K562 (cell line): ENCODE measurements around the gene VPS41. TPM values are rescaled to one million over a fixed set of nuclear protein-coding genes. Genes with fewer than 3 reads are reported as not detected.

ENCODE experiments used
- ATAC-seq: fragments of 200-7000 bp; cut with Tn5 transposase; 3 replicates; pipeline ENCODE4 v1.9.1; 2020; ENCODE audit warnings: moderate library complexity
- BruUV-seq: library from RNA; stranded (reverse); fragments of 400-500 nt; replicated peaks from 2 replicates; lab custom pipeline; 2021; lab: Mats Ljungman, UMichigan
- CTCF ChIA-PET: fragments of 300-600 bp; formaldehyde crosslinking; extraction: SDS; loops from one replicate; lab custom pipeline; 2021; ENCODE audit warnings: low intra/inter-chr PET ratio; lab: Yijun Ruan, JAX
- POLR2A ChIA-PET: fragments of 300-600, 350-650 bp; sonication (Branson Sonifier 250); formaldehyde crosslinking; extraction: SDS; loops from one replicate; lab custom pipeline; 2021; ENCODE audit warnings: antibody characterized with exemption, inconsistent platforms; lab: Yijun Ruan, JAX
- DNase-seq, 4 experiments: peaks; one replicate each; pipeline versions ENCODE4 v3.0.0 to v3.0.0-alpha.2; 2011 to 2018; ENCODE audit warnings: low spot score in 3 of 4, mixed read lengths in 3 of 4; ENCODE audit errors: extremely low read depth in 1 of 4
- FAIRE-seq: peaks from 2 replicates; lab custom pipeline; 2011; peaks lifted over from hg19 to GRCh38; lab: Jason Lieb, UNC
- H2AFZ ChIP-seq: 2 replicates; pipeline ENCODE4 v1.6.0; 2011; ENCODE audit warnings: low read depth, low read length, control low read depth, inconsistent platforms
- H3K27ac ChIP-seq: fragments of 200-600 bp; 3 replicates; pipeline ENCODE4 v1.8.0; 2011; ENCODE audit warnings: low read depth, mild to moderate bottlenecking, control low read depth, inconsistent platforms, low read length, moderate library complexity, mixed read lengths; ENCODE audit errors: extremely low read depth
- H3K27me3 ChIP-seq, 2 experiments: fragments of 300-600 bp in 1 of 2; 2 replicates in 1 of 2; 3 replicates in 1 of 2; pipeline versions ENCODE4 v1.6.0 to v1.8.0; 2011; ENCODE audit warnings: inconsistent platforms in 2 of 2, low read length in 2 of 2, mild to moderate bottlenecking in 1 of 2, mixed read lengths in 1 of 2, moderate library complexity in 1 of 2; ENCODE audit not compliant: control insufficient read depth in 2 of 2, insufficient read depth in 2 of 2
- H3K36me3 ChIP-seq: fragments of 300-600 bp; 3 replicates; pipeline ENCODE4 v1.8.0; 2011; ENCODE audit warnings: mild to moderate bottlenecking, low read length, inconsistent platforms; ENCODE audit not compliant: control insufficient read depth, insufficient read depth
- H3K4me1 ChIP-seq, 2 experiments: fragments of 200-600 bp in 1 of 2; replicated peaks in 1 of 2; 2 replicates in 1 of 2; 3 replicates in 1 of 2; pipeline versions ENCODE4 v1.5.1 to v1.8.0; 2011; ENCODE audit warnings: inconsistent platforms in 2 of 2, low read length in 2 of 2, mild to moderate bottlenecking in 1 of 2, mixed read lengths in 1 of 2, moderate library complexity in 1 of 2; ENCODE audit not compliant: control insufficient read depth in 2 of 2, insufficient read depth in 2 of 2
- H3K4me2 ChIP-seq: 2 replicates; pipeline ENCODE4 v1.6.1; 2011; ENCODE audit warnings: low read length, control low read depth, inconsistent platforms, mixed read lengths; ENCODE audit not compliant: insufficient read depth
- H3K4me3 ChIP-seq: fragments of 200-600 bp; sonication (generic), shearing (Covaris generic); 2 replicates; pipeline ENCODE4 v1.5.1; 2016; ENCODE audit warnings: control low read depth, inconsistent platforms
- H3K79me2 ChIP-seq: fragments of 200-600 bp; 3 replicates; pipeline ENCODE4 v1.8.0; 2011; ENCODE audit warnings: low read length, inconsistent platforms; ENCODE audit not compliant: control insufficient read depth, insufficient read depth
- H3K9ac ChIP-seq, 2 experiments: 2 replicates each; pipeline versions ENCODE4 v1.6.0 to v1.6.1; 2011; ENCODE audit warnings: low read depth in 2 of 2, low read length in 2 of 2, control low read depth in 1 of 2, inconsistent platforms in 1 of 2, mild to moderate bottlenecking in 1 of 2, mixed read lengths in 1 of 2; ENCODE audit not compliant: insufficient read depth in 1 of 2
- H3K9me1 ChIP-seq: one replicate; pipeline ENCODE4 v1.6.0; 2011; ENCODE audit warnings: inconsistent platforms, mild to moderate bottlenecking, low read length, moderate library complexity; ENCODE audit not compliant: control insufficient read depth, insufficient read depth
- H3K9me3 ChIP-seq: replicated peaks from 2 replicates; pipeline ENCODE4 v1.5.1; 2011; ENCODE audit warnings: low read depth, low read length, inconsistent platforms; ENCODE audit not compliant: control insufficient read depth, insufficient read depth
- H4K20me1 ChIP-seq: replicated peaks from 2 replicates; pipeline ENCODE4 v1.6.1; 2011; ENCODE audit warnings: low read length, inconsistent platforms, mixed read lengths; ENCODE audit not compliant: control insufficient read depth, insufficient read depth
- E2F3 ChIP-seq: fragments of 250-450 bp; sonication (Bioruptor Pico); IDR thresholded peaks from 2 replicates; pipeline ENCODE4 v1.4.0; 2020; ENCODE audit warnings: mild to moderate bottlenecking
- IFI16 ChIP-seq: fragments of 250-450 bp; sonication (Bioruptor Pico); IDR thresholded peaks from 2 replicates; pipeline ENCODE4 v2.1.2; 2022; ENCODE audit warnings: mild to moderate bottlenecking, inconsistent platforms
- L3MBTL2 ChIP-seq: fragments of 450-650 bp; IDR thresholded peaks from 2 replicates; pipeline ENCODE4 v1.6.1; 2016; ENCODE audit warnings: mild to moderate bottlenecking, moderate library complexity
- MAFG ChIP-seq: fragments of 450-650 bp; conservative IDR thresholded peaks from 2 replicates; pipeline ENCODE4 v1.6.1; 2016; ENCODE audit warnings: missing genetic modification characterization, missing compliant biosample characterization
- RAD51 ChIP-seq: fragments of 450-650 bp; IDR thresholded peaks from 2 replicates; pipeline ENCODE4 v1.7.1; 2016; ENCODE audit warnings: low read depth, mild to moderate bottlenecking, borderline replicate concordance
- RBFOX2 ChIP-seq: fragments of 200-400 bp; formaldehyde crosslinking; IDR thresholded peaks from 2 replicates; pipeline ENCODE4 v1.6.1; 2017; ENCODE audit warnings: low read depth, mild to moderate bottlenecking, low read length, moderate library complexity
- RCOR1 ChIP-seq, 2 experiments: IDR thresholded peaks; 2 replicates each; pipeline ENCODE4 v1.6.1; 2012; ENCODE audit warnings: low read depth in 2 of 2, low read length in 2 of 2, borderline replicate concordance in 1 of 2, improper control_type of control experiment in 1 of 2
- SNIP1 ChIP-seq: fragments of 450-650 bp; IDR thresholded peaks from 2 replicates; pipeline ENCODE4 v1.7.1; 2017; ENCODE audit warnings: low read depth, mild to moderate bottlenecking
- WGBS: fragments of 100-300 bp; shearing (Covaris generic); methylation state at CpG from one replicate; pipeline ENCODE4 v1.1.6; 2016; ENCODE audit warnings: low coverage, mixed read lengths; ENCODE audit not compliant: insufficient coverage; ENCODE audit errors: missing lambda C conversion rate; 5-methylcytosine and 5-hydroxymethylcytosine counted together
- in situ Hi-C: fragments of 300-500 bp; cut with MboI; formaldehyde crosslinking; loops from 4 replicates; pipeline ENCODE4 v1.15.0; 2018; ENCODE audit warnings: inconsistent platforms, mixed read lengths
- intact Hi-C: fragments of 100-400 bp; cut with micrococcal nuclease; formaldehyde crosslinking; loops from 2 replicates; pipeline ENCODE4 v1.14.2; 2022
- polyA plus RNA-seq, 8 experiments: library from polyadenylated mRNA; depleted of rRNA in 4 of 8; stranded (reverse) in 5 of 8; unstranded in 3 of 8; fragments of >200 nt; fragmentation: Nextera tagmentation in 2 of 8; fragmentation: Illumina TruSeq in 1 of 8; extraction: Ambion mirVana in 2 of 8; extraction: Trizol in 1 of 8; gene quantifications; 2 replicates each; pipeline versions ENCODE4 v1.2.1 to v1.2.3, GENCODE V29; 2011 to 2014; ENCODE audit warnings: inconsistent platforms in 1 of 8, missing spikeins in 1 of 8
- total RNA-seq, 7 experiments: library from RNA; depleted of rRNA in 6 of 7; stranded (reverse); fragments of >200 nt in 6 of 7; fragmentation: Illumina TruSeq in 2 of 7; extraction: Trizol in 2 of 7; gene quantifications; 2 replicates each; pipeline versions ENCODE4 v1.2.1 to v1.2.3, GENCODE V29; 2011 to 2021; ENCODE audit warnings: low replicate concordance in 1 of 7
- TF ChIP-seq, protein P1 (sequence below): sonication (generic); formaldehyde crosslinking; IDR thresholded peaks from 2 replicates; pipeline ENCODE4 v1.8.0; 2022; ENCODE audit warnings: missing genetic modification reagents, mild to moderate bottlenecking, borderline replicate concordance
- TF ChIP-seq, protein P2 (sequence below): fragments of 450-650 bp; formaldehyde crosslinking; IDR thresholded peaks from 2 replicates; pipeline ENCODE4 v1.4.0; 2020; ENCODE audit warnings: mild to moderate bottlenecking, mixed read lengths

VPS41 gene
- total and polyA plus RNA-seq, 9 of the 15 experiments (the other 6 are each of a cell fraction or from before 2014, with no cell fraction given), result 17.7 to 46.8 (median 32.1) TPM

DNA sequence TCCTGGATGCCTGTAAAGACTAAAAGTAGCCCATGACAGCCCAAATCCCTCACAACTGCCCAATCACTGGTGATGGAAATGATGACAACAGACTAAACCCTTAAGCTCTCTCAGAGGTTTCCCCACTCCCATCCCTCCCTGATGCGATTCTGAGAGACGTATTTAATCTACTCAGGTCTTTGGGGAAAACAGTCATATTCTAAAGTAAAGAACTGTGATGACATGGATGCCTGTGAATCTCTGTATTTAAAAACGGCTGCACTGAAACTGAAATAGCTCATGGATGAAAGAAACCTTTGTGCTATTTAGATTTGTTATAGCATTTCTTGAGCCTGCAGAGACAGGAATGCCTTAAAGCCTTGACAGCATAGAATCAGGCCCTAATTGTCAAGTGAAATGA is 28.5 kb downstream of the VPS41 start:
- BruUV-seq, result no TSS peak
- ATAC-seq, result no peak
- no peak for DNase-seq
- no peak overlapping the region for H2AFZ ChIP-seq
- no peak overlapping the region for H3K4me2 ChIP-seq
- no peak overlapping the region for H3K4me3 ChIP-seq
- intact Hi-C loops, result no loop called here
- FAIRE-seq, result no peak
- ChIA-PET POLR2A (interaction anchor here (1.0 to 1.2 kb wide), 2 partner anchors 9 to 10 kb away, joined by 3 read pairs; no protein-coding TSS in a partner anchor), CTCF (no interaction called here)
- in situ Hi-C loops, result no loop called here
- no peak overlapping the region for H3K9ac ChIP-seq
- H3K27ac ChIP-seq, result no peak overlapping the region
- no peaks in the 10 kb centered on the region for H3K9me1 ChIP-seq
- 65% methylated on average over 3 of the region's 3 CpGs for WGBS
- TF ChIP-seq IFI16 (CRISPR knock-in tag) (no peak), E2F3 (CRISPR knock-in tag) (no peak), RCOR1 (IDR thresholded peaks at IDR 0.05; ENCODE audit: borderline replicate concordance in 1 of 2, low read depth in 2 of 2, low read length in 2 of 2) (no peak)
- no peaks in the 10 kb centered on the region for H4K20me1 ChIP-seq
- no peaks in the 10 kb centered on the region; the same call in 2 of the 3 replicates for H3K36me3 ChIP-seq
- H3K27me3 ChIP-seq, result no peaks in the 10 kb centered on the region
- 0 out of 3 replicates have a peak, but pooled peaks cover 5% of the 10 kb centered on the region for H3K79me2 ChIP-seq
- H3K9me3 ChIP-seq, result no peaks in the 10 kb centered on the region
- no peaks in the 10 kb centered on the region; a peak in 1 of 5 replicates for H3K4me1 ChIP-seq

- Histone ChIP-seq H2AFZ (no peak overlapping the region), H3K9ac (no peak overlapping the region), H3K9me1 (no peaks in the 10 kb centered on the region), H3K4me3 (no peak overlapping the region), H3K4me1 (no peaks in the 10 kb centered on the region; a peak in 1 of 5 replicates), H4K20me1 (no peaks in the 10 kb centered on the region), H3K79me2 (0 out of 3 replicates have a peak, but pooled peaks cover 5% of the 10 kb centered on the region), H3K36me3 (no peaks in the 10 kb centered on the region; the same call in 2 of the 3 replicates), H3K9me3 (no peaks in the 10 kb centered on the region), H3K27me3 (no peaks in the 10 kb centered on the region), H3K27ac (no peak overlapping the region), H3K4me2 (no peak overlapping the region)
- BruUV-seq, result no TSS peak
- CTCF ChIA-PET, result no interaction called here
- DNase-seq, result no peak
- intact Hi-C loops (no loop called here), in situ Hi-C loops (no loop called here)
- ATAC-seq, result no peak
- no peak for FAIRE-seq
- POLR2A ChIA-PET, result interaction anchor here (1.2 kb wide), 1 partner anchor 10 kb away, joined by 3 read pairs; no protein-coding TSS in a partner anchor
- 82% methylated on average over 1 of the region's 1 CpG for WGBS
- no peak for TF ChIP-seq L3MBTL2
- TF ChIP-seq, protein P1, sequence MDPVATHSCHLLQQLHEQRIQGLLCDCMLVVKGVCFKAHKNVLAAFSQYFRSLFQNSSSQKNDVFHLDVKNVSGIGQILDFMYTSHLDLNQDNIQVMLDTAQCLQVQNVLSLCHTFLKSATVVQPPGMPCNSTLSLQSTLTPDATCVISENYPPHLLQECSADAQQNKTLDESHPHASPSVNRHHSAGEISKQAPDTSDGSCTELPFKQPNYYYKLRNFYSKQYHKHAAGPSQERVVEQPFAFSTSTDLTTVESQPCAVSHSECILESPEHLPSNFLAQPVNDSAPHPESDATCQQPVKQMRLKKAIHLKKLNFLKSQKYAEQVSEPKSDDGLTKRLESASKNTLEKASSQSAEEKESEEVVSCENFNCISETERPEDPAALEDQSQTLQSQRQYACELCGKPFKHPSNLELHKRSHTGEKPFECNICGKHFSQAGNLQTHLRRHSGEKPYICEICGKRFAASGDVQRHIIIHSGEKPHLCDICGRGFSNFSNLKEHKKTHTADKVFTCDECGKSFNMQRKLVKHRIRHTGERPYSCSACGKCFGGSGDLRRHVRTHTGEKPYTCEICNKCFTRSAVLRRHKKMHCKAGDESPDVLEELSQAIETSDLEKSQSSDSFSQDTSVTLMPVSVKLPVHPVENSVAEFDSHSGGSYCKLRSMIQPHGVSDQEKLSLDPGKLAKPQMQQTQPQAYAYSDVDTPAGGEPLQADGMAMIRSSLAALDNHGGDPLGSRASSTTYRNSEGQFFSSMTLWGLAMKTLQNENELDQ, result no peak
- no peak for TF ChIP-seq MAFG (tag)
- TF ChIP-seq, protein P2, sequence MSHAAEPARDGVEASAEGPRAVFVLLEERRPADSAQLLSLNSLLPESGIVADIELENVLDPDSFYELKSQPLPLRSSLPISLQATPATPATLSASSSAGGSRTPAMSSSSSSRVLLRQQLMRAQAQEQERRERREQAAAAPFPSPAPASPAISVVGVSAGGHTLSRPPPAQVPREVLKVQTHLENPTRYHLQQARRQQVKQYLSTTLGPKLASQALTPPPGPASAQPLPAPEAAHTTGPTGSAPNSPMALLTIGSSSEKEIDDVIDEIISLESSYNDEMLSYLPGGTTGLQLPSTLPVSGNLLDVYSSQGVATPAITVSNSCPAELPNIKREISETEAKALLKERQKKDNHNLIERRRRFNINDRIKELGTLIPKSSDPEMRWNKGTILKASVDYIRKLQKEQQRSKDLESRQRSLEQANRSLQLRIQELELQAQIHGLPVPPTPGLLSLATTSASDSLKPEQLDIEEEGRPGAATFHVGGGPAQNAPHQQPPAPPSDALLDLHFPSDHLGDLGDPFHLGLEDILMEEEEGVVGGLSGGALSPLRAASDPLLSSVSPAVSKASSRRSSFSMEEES, result peak; percentile 41; the same call in 1 of the 2 replicates
- 0 out of 2 replicates have a peak, but pooled peaks have one; percentile 14 for TF ChIP-seq RAD51
- no peak for TF ChIP-seq SNIP1
- no peak for TF ChIP-seq RBFOX2
Measured at GRCh38 chr7:38880035-38880434, 29.0 kb downstream of the VPS41 start.
